ENCODE data around the gene EML5.

DNA sequence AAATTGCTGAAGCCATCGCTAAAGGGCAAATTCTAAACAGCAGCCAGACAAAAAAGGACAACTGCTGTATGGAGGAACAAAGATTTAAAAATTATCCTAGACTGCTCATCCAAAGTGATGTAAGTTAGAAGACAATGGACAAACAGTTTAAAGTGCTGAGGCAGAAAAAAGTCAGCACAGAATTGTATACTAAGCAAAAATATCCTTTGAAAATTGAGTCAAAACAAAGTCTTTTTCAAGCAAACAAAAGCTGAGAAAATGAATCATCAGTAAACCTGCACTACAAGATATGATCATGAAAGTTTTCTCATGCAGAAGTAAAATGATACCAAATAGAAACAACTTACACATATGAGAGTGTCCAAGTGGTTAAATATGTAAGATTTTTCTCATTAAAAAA is 43.6 kb downstream of the EML5 start:
- TF ChIP-seq, protein P1, sequence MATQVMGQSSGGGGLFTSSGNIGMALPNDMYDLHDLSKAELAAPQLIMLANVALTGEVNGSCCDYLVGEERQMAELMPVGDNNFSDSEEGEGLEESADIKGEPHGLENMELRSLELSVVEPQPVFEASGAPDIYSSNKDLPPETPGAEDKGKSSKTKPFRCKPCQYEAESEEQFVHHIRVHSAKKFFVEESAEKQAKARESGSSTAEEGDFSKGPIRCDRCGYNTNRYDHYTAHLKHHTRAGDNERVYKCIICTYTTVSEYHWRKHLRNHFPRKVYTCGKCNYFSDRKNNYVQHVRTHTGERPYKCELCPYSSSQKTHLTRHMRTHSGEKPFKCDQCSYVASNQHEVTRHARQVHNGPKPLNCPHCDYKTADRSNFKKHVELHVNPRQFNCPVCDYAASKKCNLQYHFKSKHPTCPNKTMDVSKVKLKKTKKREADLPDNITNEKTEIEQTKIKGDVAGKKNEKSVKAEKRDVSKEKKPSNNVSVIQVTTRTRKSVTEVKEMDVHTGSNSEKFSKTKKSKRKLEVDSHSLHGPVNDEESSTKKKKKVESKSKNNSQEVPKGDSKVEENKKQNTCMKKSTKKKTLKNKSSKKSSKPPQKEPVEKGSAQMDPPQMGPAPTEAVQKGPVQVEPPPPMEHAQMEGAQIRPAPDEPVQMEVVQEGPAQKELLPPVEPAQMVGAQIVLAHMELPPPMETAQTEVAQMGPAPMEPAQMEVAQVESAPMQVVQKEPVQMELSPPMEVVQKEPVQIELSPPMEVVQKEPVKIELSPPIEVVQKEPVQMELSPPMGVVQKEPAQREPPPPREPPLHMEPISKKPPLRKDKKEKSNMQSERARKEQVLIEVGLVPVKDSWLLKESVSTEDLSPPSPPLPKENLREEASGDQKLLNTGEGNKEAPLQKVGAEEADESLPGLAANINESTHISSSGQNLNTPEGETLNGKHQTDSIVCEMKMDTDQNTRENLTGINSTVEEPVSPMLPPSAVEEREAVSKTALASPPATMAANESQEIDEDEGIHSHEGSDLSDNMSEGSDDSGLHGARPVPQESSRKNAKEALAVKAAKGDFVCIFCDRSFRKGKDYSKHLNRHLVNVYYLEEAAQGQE (IDR thresholded peaks at IDR 0.05; ENCODE audit: low read depth), result no peak
- TF ChIP-seq, protein P2, sequence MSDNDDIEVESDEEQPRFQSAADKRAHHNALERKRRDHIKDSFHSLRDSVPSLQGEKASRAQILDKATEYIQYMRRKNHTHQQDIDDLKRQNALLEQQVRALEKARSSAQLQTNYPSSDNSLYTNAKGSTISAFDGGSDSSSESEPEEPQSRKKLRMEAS (IDR thresholded peaks at IDR 0.05), result no peak
- TF ChIP-seq EP300 (IDR thresholded peaks at IDR 0.05; ENCODE audit: borderline replicate concordance), result no peak
- no peak for TF ChIP-seq EGR1 (IDR thresholded peaks at IDR 0.05)
- no peak for TF ChIP-seq TCF12 (IDR thresholded peaks at IDR 0.05; ENCODE audit: low read depth)
- TF ChIP-seq FOXM1 (IDR thresholded peaks at IDR 0.05; ENCODE audit: borderline replicate concordance, low read depth), result no peak
- TF ChIP-seq TAF1 (IDR thresholded peaks at IDR 0.05; ENCODE audit: low read depth), result no peak
- TF ChIP-seq YY1 (IDR thresholded peaks at IDR 0.05; ENCODE audit: low read depth), result no peak
- no peak for TF ChIP-seq CEBPB (IDR thresholded peaks at IDR 0.05)
- TF ChIP-seq RAD21 (IDR thresholded peaks at IDR 0.05; ENCODE audit: low read depth), result no peak
- TF ChIP-seq CREB1 (IDR thresholded peaks at IDR 0.05; ENCODE audit: low read depth), result no peak
- no peak for TF ChIP-seq TEAD4 (IDR thresholded peaks at IDR 0.05)

All from Ishikawa (cell line).